GM19395 (cell line): ENCODE measurements around the gene CUL4A.
"Not testable (repeated sequence)": the region's sequence is repeated elsewhere in the genome, so short reads cannot be mapped to it uniquely, and the experiment has no call there.

Experiments used
- ATAC-seq: cut with Tn5 transposase; IDR thresholded peaks from one replicate; pipeline ENCODE4 v1.9.1; 2021; ENCODE audit warnings: mild to moderate bottlenecking, moderate library complexity; ENCODE audit not compliant: unreplicated experiment

Gene CUL4A

GRCh38 chr13:113233101-113233500 is 23.7 kb downstream of the CUL4A start:
- no peak for ATAC-seq

- ATAC-seq: no peak
These were observed 29.1 kb downstream of the CUL4A start for GRCh38 chr13:113238536-113238935.

- ATAC-seq: no peak
These were observed 29.9 kb downstream of the CUL4A start for GRCh38 chr13:113239357-113239756.

GRCh38 chr13:113239986-113240385 is 30.6 kb downstream of the CUL4A start:
- no peak for ATAC-seq

GRCh38 chr13:113241623-113242022 is 32.2 kb downstream of the CUL4A start:
- not testable (repeated sequence) for ATAC-seq

GRCh38 chr13:113243847-113244246 is 34.4 kb downstream of the CUL4A start:
- no peak for ATAC-seq

GRCh38 chr13:113245849-113246796 is 36.7 kb downstream of the CUL4A start:
- ATAC-seq: no peak

- no peak for ATAC-seq
These were observed 43.2 kb downstream of the CUL4A start for GRCh38 chr13:113252516-113253095.

- not testable (repeated sequence) for ATAC-seq
These were observed 48.5 kb downstream of the CUL4A start for GRCh38 chr13:113257908-113258307.

GRCh38 chr13:113258321-113259054 is 49.1 kb downstream of the CUL4A start:
- no peak for ATAC-seq

- ATAC-seq: no peak
These were observed 51.6 kb downstream of the CUL4A start for GRCh38 chr13:113260996-113261395.

GRCh38 chr13:113263016-113263415 is 53.6 kb downstream of the CUL4A start:
- ATAC-seq: not testable (repeated sequence)

GRCh38 chr13:113267642-113268405 is 58.4 kb downstream of the CUL4A start:
- no peak for ATAC-seq

- ATAC-seq: no peak
These were observed 62.6 kb downstream of the CUL4A start for GRCh38 chr13:113272031-113272430.

- ATAC-seq: no peak
These were observed 63.3 kb downstream of the CUL4A start for GRCh38 chr13:113272701-113273181.

- no peak for ATAC-seq
These were observed 63.9 kb downstream of the CUL4A start for GRCh38 chr13:113273321-113273720.

- ATAC-seq: no peak
These were observed 64.6 kb downstream of the CUL4A start for GRCh38 chr13:113273851-113274590.

GRCh38 chr13:113274721-113275120 is 65.3 kb downstream of the CUL4A start:
- no peak for ATAC-seq

- ATAC-seq: no peak
These were observed 66.0 kb downstream of the CUL4A start for GRCh38 chr13:113275387-113275786.

GRCh38 chr13:113280126-113280525 is 70.7 kb downstream of the CUL4A start:
- no peak for ATAC-seq
